PC-9 (cell line): ENCODE measurements around the gene EIF4E.

ENCODE experiments used
- EZH2 ChIP-seq: fragments of 200-600 bp; sonication (generic); IDR thresholded peaks from 2 replicates; pipeline ENCODE4 v1.8.0; 2017; ENCODE audit warnings: antibody characterized with exemption, low read depth
- TF ChIP-seq, protein P1 (sequence below): fragments of 200-600 bp; sonication (generic); conservative IDR thresholded peaks from 2 replicates; pipeline ENCODE4 v1.6.1; 2017; ENCODE audit warnings: mixed run types, antibody characterized with exemption, mild to moderate bottlenecking, moderate library complexity

DNA sequence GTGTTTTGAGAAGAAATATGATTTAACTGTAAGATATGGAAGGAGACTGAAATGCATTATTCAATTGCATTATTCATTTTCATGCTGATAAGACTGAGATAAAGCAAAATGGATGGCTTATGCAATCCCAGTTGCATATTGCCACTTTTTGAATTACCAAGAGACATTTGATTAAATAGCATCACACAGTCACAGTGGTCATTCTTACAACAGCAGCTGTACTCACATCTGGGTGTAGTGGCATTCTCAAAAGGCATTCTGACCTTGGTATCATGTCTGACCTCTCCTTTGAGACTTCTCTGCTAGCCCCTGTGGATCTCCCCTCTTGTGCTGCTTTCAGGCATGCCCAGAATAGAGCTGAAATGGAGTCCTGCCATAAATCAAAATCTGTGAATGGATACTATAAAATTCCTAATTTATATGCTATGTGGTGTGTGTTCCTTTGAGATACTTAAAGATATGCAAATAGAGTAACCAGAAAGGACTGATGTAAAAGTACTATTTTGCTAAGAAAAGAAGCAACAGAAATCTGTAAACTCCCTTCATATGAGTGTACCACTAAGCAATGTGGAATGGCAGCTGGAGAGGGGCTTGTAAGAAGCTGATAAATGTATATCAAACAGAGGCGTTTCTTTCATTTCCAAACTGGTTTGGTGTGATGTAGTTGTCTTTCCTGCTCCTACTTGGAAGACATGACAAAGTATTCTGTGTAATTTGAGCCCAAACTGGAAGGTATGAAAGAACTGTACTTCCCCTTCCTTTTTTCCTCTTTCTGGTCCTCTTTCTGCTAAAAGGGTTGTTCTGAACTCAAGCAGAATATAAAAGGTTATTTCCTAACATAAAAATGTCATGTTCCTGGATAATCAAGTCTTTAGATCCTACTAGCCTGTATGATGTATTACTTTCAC lies 41.2 kb upstream of the EIF4E start:
- TF ChIP-seq, protein P1, sequence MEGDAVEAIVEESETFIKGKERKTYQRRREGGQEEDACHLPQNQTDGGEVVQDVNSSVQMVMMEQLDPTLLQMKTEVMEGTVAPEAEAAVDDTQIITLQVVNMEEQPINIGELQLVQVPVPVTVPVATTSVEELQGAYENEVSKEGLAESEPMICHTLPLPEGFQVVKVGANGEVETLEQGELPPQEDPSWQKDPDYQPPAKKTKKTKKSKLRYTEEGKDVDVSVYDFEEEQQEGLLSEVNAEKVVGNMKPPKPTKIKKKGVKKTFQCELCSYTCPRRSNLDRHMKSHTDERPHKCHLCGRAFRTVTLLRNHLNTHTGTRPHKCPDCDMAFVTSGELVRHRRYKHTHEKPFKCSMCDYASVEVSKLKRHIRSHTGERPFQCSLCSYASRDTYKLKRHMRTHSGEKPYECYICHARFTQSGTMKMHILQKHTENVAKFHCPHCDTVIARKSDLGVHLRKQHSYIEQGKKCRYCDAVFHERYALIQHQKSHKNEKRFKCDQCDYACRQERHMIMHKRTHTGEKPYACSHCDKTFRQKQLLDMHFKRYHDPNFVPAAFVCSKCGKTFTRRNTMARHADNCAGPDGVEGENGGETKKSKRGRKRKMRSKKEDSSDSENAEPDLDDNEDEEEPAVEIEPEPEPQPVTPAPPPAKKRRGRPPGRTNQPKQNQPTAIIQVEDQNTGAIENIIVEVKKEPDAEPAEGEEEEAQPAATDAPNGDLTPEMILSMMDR, result no peak
- TF ChIP-seq EZH2, result no peak
